Neuronal stem cell (in vitro differentiated cells): ENCODE data around the gene EMP1.

Experiments
- DNase-seq: peaks from one replicate; pipeline ENCODE4 v3.0.0-alpha.2; 2013; ENCODE audit warnings: low spot score
- H2AFZ ChIP-seq: one replicate; pipeline ENCODE4 v1.6.1; 2013; ENCODE audit warnings: mild to moderate bottlenecking, low read length, inconsistent platforms
- H2AK5ac ChIP-seq: 2 replicates; pipeline ENCODE4 v1.6.1; 2013; ENCODE audit warnings: low read depth, mild to moderate bottlenecking, inconsistent platforms, low read length, moderate library complexity, mixed read lengths
- H2BK120ac ChIP-seq: 2 replicates; pipeline ENCODE4 v1.6.1; 2013; ENCODE audit warnings: low read depth, mild to moderate bottlenecking, inconsistent platforms, low read length, moderate library complexity, mixed read lengths
- H2BK12ac ChIP-seq: one replicate; pipeline ENCODE4 v1.6.1; 2013; ENCODE audit warnings: low read length, inconsistent platforms
- H2BK15ac ChIP-seq: 2 replicates; pipeline ENCODE4 v1.6.1; 2013; ENCODE audit warnings: mild to moderate bottlenecking, low read length, inconsistent platforms, mixed read lengths
- H2BK5ac ChIP-seq: one replicate; pipeline ENCODE4 v1.6.1; 2013; ENCODE audit warnings: inconsistent platforms, mild to moderate bottlenecking, low read length, moderate library complexity
- H3K14ac ChIP-seq: one replicate; pipeline ENCODE4 v1.6.1; 2013; ENCODE audit warnings: low read length, inconsistent platforms
- H3K18ac ChIP-seq: 2 replicates; pipeline ENCODE4 v1.6.1; 2013; ENCODE audit warnings: low read length, inconsistent platforms
- H3K23ac ChIP-seq: 2 replicates; pipeline ENCODE4 v1.6.1; 2013; ENCODE audit warnings: low read depth, mild to moderate bottlenecking, mixed read lengths, low read length, inconsistent platforms; ENCODE audit not compliant: poor library complexity
- H3K27ac ChIP-seq: replicated peaks from 3 replicates; pipeline ENCODE4 v1.5.1; 2013; ENCODE audit warnings: low read length, inconsistent platforms
- H3K27me3 ChIP-seq, 3 experiments: 2 replicates each; pipeline ENCODE4 v1.6.1; 2013; ENCODE audit warnings: low read length in 3 of 3, mild to moderate bottlenecking in 2 of 3, inconsistent platforms in 1 of 3, low read depth in 1 of 3, mixed read lengths in 1 of 3, moderate library complexity in 1 of 3; ENCODE audit not compliant: control insufficient read depth in 3 of 3, insufficient read depth in 3 of 3
- H3K36me3 ChIP-seq, 2 donors: replicated peaks in 1 of 2; 2 replicates each; pipeline ENCODE4 v1.6.1; 2013; ENCODE audit warnings: low read length in 2 of 2; ENCODE audit not compliant: control insufficient read depth in 2 of 2, insufficient read depth in 2 of 2
- H3K4ac ChIP-seq: 2 replicates; pipeline ENCODE4 v1.6.1; 2013; ENCODE audit warnings: inconsistent platforms, mild to moderate bottlenecking, low read length, moderate library complexity
- H3K4me1 ChIP-seq, 2 donors: 1 replicate in 1 of 2; 2 replicates in 1 of 2; pipeline ENCODE4 v1.6.1; 2013; ENCODE audit warnings: low read length in 2 of 2, low read depth in 1 of 2; ENCODE audit not compliant: control insufficient read depth in 2 of 2, insufficient read depth in 1 of 2
- H3K4me2 ChIP-seq: one replicate; pipeline ENCODE4 v1.6.1; 2013; ENCODE audit warnings: mild to moderate bottlenecking, low read length, inconsistent platforms; ENCODE audit not compliant: insufficient read depth, poor library complexity, severe bottlenecking
- H3K4me3 ChIP-seq, 2 donors: 2 replicates each; pipeline ENCODE4 v1.5.1; 2013; ENCODE audit warnings: low read length in 2 of 2, mild to moderate bottlenecking in 2 of 2, inconsistent platforms in 1 of 2, moderate library complexity in 1 of 2
- H3K79me1 ChIP-seq: one replicate; pipeline ENCODE4 v1.6.1; 2013; ENCODE audit warnings: low read depth, mild to moderate bottlenecking, inconsistent platforms, low read length, moderate library complexity
- H3K9ac ChIP-seq: one replicate; pipeline ENCODE4 v1.6.1; 2013; ENCODE audit warnings: mild to moderate bottlenecking, low read depth, low read length, inconsistent platforms; ENCODE audit not compliant: poor library complexity
- H3K9me3 ChIP-seq, 2 donors: replicated peaks in 1 of 2; 2 replicates each; pipeline versions ENCODE3 to v1.6.1; 2013; ENCODE audit warnings: low read length in 2 of 2, mild to moderate bottlenecking in 2 of 2, inconsistent platforms in 1 of 2, low read depth in 1 of 2, mixed read lengths in 1 of 2, moderate library complexity in 1 of 2; ENCODE audit not compliant: control insufficient read depth in 2 of 2, insufficient read depth in 1 of 2
- H4K8ac ChIP-seq: one replicate; pipeline ENCODE4 v1.6.1; 2013; ENCODE audit warnings: low read depth, mild to moderate bottlenecking, inconsistent platforms, low read length, moderate library complexity
- H4K91ac ChIP-seq: one replicate; pipeline ENCODE4 v1.6.1; 2013; ENCODE audit warnings: low read length, low read depth, mild to moderate bottlenecking, inconsistent platforms; ENCODE audit not compliant: poor library complexity
- WGBS, 2 donors: extraction: QIAGEN DNeasy Blood & Tissue Kit; methylation state at CpG; one replicate each; pipeline ENCODE4 v1.1.7; 2013; ENCODE audit warnings: missing lambda C conversion rate in 2 of 2, mixed read lengths in 1 of 2; ENCODE audit not compliant: insufficient read length in 2 of 2, insufficient replicate concordance in 1 of 2; ENCODE audit errors: extremely low coverage in 2 of 2; 5-methylcytosine and 5-hydroxymethylcytosine counted together

Gene EMP1

DNA sequence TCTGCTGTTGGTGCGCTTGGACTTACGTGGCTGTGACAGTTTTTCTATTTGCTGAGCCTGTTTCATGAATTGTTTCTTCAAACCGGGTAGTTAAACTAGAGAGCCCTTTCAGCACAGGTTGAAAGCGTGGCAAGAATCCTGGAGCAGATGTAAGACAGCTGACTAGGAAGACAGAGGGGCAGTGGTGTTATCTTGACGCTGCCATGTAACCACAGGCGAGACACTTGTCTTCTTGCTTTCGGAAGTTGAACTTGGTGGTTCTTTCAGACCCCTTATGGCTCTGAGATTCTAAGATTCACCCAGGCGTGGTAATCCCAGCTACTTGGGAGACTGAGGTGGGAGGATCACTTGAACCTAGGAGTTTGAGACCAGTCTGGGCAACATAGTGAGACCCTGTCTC lies 4.3 kb downstream of the EMP1 start:
- Histone ChIP-seq H3K18ac (no peak overlapping the region), H3K14ac (no peak overlapping the region), H3K4me2 (no peak overlapping the region), H2BK15ac (no peak overlapping the region), H3K27ac (no peak overlapping the region), H3K79me1 (no peaks in the 10 kb centered on the region), H3K4me1 (peaks cover 16 to 39% of the 10 kb centered on the region in 2 donors), H3K4ac (no peak overlapping the region), H3K27me3 (no peaks in the 10 kb centered on the region), H2AFZ (no peak overlapping the region), H3K36me3 (no peaks in the 10 kb centered on the region), H3K23ac (no peak overlapping the region), H3K9ac (no peak overlapping the region), H4K8ac (no peak overlapping the region), H2BK120ac (no peak overlapping the region), H4K91ac (no peak overlapping the region), H2BK5ac (no peak overlapping the region), H2BK12ac (no peak overlapping the region), H3K4me3 (no peak overlapping the region), H2AK5ac (no peak overlapping the region), H3K9me3 (no peaks in the 10 kb centered on the region)
- WGBS, 2 donors = no CpG with 5 or more reads among the region's 8 CpGs
- no peak for DNase-seq

DNA sequence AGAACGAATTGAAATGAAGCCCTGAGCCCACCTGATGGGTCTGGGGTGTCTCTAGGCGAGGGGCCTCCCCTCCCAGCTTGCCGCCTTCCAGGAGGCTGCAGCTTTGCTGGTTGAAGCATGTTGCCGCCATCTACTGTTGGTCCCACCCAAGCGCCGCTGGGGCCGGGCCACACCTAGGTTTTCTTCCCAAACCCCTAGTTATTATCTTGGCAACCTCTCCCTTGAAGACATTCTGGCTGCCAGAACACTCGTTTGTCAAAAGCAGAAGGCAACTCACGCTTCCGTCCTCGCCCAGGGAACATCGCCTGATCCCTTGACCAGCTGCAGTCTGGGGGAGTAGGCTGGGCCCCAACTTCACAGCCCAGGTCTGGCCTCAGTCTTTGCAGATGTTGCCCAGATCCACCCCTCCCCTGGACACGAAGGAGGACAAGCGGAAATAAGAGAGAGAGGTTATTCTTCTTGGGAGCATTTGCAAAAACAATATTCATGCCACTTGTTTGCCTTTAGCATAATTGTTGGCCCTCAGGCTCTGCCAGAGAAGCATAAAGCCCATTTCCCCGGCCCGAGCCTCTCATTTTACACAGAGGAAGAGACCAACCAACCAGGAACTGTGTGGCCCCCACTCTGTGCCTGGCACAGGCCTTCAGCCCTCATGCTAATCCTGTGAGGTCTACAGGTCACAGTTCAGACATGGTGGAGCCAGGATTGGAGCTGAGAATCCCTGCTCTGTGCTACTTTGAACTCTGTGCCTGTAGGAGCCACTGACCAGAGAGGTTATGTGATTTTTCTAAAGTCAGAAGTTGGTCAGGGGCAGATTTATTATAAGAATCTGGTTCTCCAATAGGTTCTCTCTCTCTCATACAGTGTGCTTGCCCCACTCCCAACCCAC lies 6.8 kb downstream of the EMP1 start:
- Histone ChIP-seq H4K91ac (no peak overlapping the region), H2BK15ac (no peak overlapping the region), H3K79me1 (no peaks in the 10 kb centered on the region), H3K27ac (no peak overlapping the region), H3K9me3 (no peaks in the 10 kb centered on the region), H3K4ac (no peak overlapping the region), H3K23ac (no peak overlapping the region), H2BK12ac (no peak overlapping the region), H3K4me1 (peaks cover 17 to 30% of the 10 kb centered on the region in 2 donors), H2BK120ac (no peak overlapping the region), H2AFZ (peak overlapping the region; percentile 89), H2BK5ac (no peak overlapping the region), H2AK5ac (no peak overlapping the region), H3K18ac (peak overlapping the region; percentile 21), H3K4me2 (no peak overlapping the region), H3K9ac (no peak overlapping the region), H4K8ac (no peak overlapping the region), H3K14ac (no peak overlapping the region), H3K27me3 (no peaks in the 10 kb centered on the region), H3K36me3 (no peaks in the 10 kb centered on the region), H3K4me3 (no peak overlapping the region)
- DNase-seq = no peak
- WGBS, 2 donors = no CpG with 5 or more reads among the region's 16 CpGs

DNA sequence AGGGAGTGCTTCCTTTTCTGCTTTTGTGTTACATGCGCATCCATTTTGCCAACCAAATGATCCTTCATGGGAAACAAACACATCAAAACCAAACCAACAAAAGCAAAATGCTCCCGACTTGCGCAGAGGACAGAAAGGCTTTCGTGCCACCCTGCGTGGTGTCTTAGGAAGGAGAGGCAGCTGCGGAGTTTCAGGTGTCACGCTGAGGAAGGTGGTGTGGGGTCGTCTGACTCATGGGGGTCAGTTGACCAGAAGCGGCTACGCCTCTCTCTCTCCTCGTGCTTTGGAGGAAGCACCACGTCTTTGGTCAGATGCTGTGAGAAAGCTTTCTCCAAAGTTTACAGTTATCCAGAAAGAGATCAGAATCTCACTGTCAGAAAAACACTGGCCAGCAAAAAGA lies 7.9 kb downstream of the EMP1 start:
- DNase-seq = no peak
- WGBS, 2 donors = no CpG with 5 or more reads among the region's 12 CpGs
- H3K4me1 ChIP-seq = peaks cover 17 to 29% of the 10 kb centered on the region in 2 donors
- H3K18ac ChIP-seq = no peak overlapping the region
- H3K9ac ChIP-seq = no peak overlapping the region
- no peak overlapping the region for H2BK12ac ChIP-seq
- no peak overlapping the region for H3K4ac ChIP-seq
- H2AK5ac ChIP-seq = no peak overlapping the region
- H3K36me3 ChIP-seq = no peaks in the 10 kb centered on the region
- H3K27ac ChIP-seq = no peak overlapping the region
- H3K9me3 ChIP-seq = no peaks in the 10 kb centered on the region
- no peaks in the 10 kb centered on the region for H3K79me1 ChIP-seq
- no peak overlapping the region for H3K4me2 ChIP-seq
- H4K91ac ChIP-seq = no peak overlapping the region
- no peak overlapping the region for H3K4me3 ChIP-seq
- peak overlapping the region; percentile 89 for H2AFZ ChIP-seq
- H3K27me3 ChIP-seq = no peaks in the 10 kb centered on the region
- H4K8ac ChIP-seq = no peak overlapping the region
- no peak overlapping the region for H2BK5ac ChIP-seq
- H2BK120ac ChIP-seq = no peak overlapping the region
- H3K14ac ChIP-seq = no peak overlapping the region
- no peak overlapping the region for H2BK15ac ChIP-seq
- no peak overlapping the region for H3K23ac ChIP-seq

DNA sequence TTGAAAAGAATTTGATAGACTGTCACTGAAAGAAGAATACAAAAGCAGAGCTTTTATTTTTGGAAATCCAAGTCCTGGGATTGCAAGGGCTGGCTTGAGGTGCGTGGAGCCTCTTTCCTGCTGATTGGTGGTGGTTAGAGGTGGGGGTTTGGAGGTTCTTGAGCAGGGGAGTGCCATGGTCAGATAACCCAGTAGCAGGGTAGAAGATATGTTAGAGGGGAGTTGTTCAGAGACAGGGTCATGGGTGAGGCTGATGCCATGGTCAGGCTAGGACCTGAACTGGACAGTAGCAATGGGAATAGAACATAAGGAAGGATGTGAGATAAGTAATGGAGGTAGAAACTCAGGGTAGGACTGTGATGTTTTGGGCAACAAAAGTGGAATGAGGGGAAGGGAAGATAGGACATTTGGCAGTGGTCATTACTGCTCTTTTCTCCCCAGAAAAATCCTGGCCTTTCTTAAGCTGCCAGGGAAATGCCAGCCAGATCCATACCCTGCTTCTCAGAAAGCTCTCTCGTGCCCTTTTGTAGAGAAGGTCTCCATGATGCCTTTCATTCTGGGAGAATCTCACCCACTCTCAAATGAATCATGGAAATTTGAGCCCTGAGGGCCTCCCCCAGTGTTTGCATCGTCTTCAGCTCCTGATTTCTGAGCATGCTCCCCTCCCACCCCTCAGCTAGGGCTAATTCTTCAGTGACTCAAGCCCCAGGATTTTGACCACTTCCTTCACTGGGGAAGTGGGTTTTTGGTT lies 9.5 kb downstream of the EMP1 start:
- no peak overlapping the region for H2BK12ac ChIP-seq
- H2BK15ac ChIP-seq = no peak overlapping the region
- no peak for DNase-seq
- peaks cover 18 to 39% of the 10 kb centered on the region in 2 donors for H3K4me1 ChIP-seq
- WGBS, 2 donors = no CpG with 5 or more reads among the region's 3 CpGs
- no peak overlapping the region for H4K8ac ChIP-seq
- H2AFZ ChIP-seq = peak overlapping the region; percentile 83
- H3K79me1 ChIP-seq = no peaks in the 10 kb centered on the region
- H3K27me3 ChIP-seq = no peaks in the 10 kb centered on the region
- H3K36me3 ChIP-seq = no peaks in the 10 kb centered on the region
- no peak overlapping the region for H3K23ac ChIP-seq
- H3K9ac ChIP-seq = no peak overlapping the region
- no peak overlapping the region for H2BK5ac ChIP-seq
- no peak overlapping the region for H4K91ac ChIP-seq
- no peak overlapping the region for H3K4me2 ChIP-seq
- H3K14ac ChIP-seq = no peak overlapping the region
- H3K18ac ChIP-seq = no peak overlapping the region
- H2BK120ac ChIP-seq = no peak overlapping the region
- no peak overlapping the region for H3K27ac ChIP-seq
- H2AK5ac ChIP-seq = no peak overlapping the region
- no peak overlapping the region for H3K4ac ChIP-seq
- H3K9me3 ChIP-seq = no peaks in the 10 kb centered on the region
- H3K4me3 ChIP-seq = no peak overlapping the region
